ENCODE results near the gene CIT.
A peak's percentile ranks its signal among the peaks of the same experiment; 100 is the strongest.

CIT gene

GRCh38 chr12:119674560-119674959 lies 202.6 kb downstream of the CIT start:
- DNase-seq (ENCODE audit: insufficient read length, low spot score) (no peak), FAIRE-seq (no peak)
- TF ChIP-seq POU2F2 (IDR thresholded peaks at IDR 0.05; ENCODE audit: low read depth, low read length) (no peak), PAX5 (IDR thresholded peaks at IDR 0.05; ENCODE audit: insufficient read depth, low read length, severe bottlenecking) (no peak), POLR2AphosphoS5 (IDR thresholded peaks at IDR 0.05; ENCODE audit: low read depth, low read length) (no peak), TAF1 (IDR thresholded peaks at IDR 0.05; ENCODE audit: low read depth, low read length) (no peak), POLR2A (IDR thresholded peaks at IDR 0.05; ENCODE audit: low read depth, low read length) (no peak), SPI1 (IDR thresholded peaks at IDR 0.05; ENCODE audit: low read depth, low read length) (no peak)

- no peak for DNase-seq (ENCODE audit: insufficient read length, low spot score)
- TF ChIP-seq POU2F2 (IDR thresholded peaks at IDR 0.05; ENCODE audit: low read depth, low read length) (no peak), SPI1 (IDR thresholded peaks at IDR 0.05; ENCODE audit: low read depth, low read length) (no peak)
- FAIRE-seq: no peak
Measured at GRCh38 chr12:119673634-119674033, 203.5 kb downstream of the CIT start.

GRCh38 chr12:119672194-119672593 lies 204.9 kb downstream of the CIT start:
- TF ChIP-seq SPI1 (IDR thresholded peaks at IDR 0.05; ENCODE audit: low read depth, low read length) (no peak), POU2F2 (IDR thresholded peaks at IDR 0.05; ENCODE audit: low read depth, low read length) (no peak), POLR2A (IDR thresholded peaks at IDR 0.05; ENCODE audit: low read depth, low read length) (no peak), POLR2AphosphoS5 (IDR thresholded peaks at IDR 0.05; ENCODE audit: low read depth, low read length) (no peak), TAF1 (IDR thresholded peaks at IDR 0.05; ENCODE audit: low read depth, low read length) (no peak), PAX5 (IDR thresholded peaks at IDR 0.05; ENCODE audit: insufficient read depth, low read length, severe bottlenecking) (no peak)
- DNase-seq (ENCODE audit: insufficient read length, low spot score) (no peak), FAIRE-seq (no peak)

GRCh38 chr12:119671070-119671469 lies 206.1 kb downstream of the CIT start:
- DNase-seq (ENCODE audit: insufficient read length, low spot score): no peak
- TF ChIP-seq PAX5 (IDR thresholded peaks at IDR 0.05; ENCODE audit: insufficient read depth, low read length, severe bottlenecking) (no peak), POLR2A (IDR thresholded peaks at IDR 0.05; ENCODE audit: low read depth, low read length) (no peak), SPI1 (IDR thresholded peaks at IDR 0.05; ENCODE audit: low read depth, low read length) (no peak), POLR2AphosphoS5 (IDR thresholded peaks at IDR 0.05; ENCODE audit: low read depth, low read length) (no peak), TAF1 (IDR thresholded peaks at IDR 0.05; ENCODE audit: low read depth, low read length) (no peak), POU2F2 (IDR thresholded peaks at IDR 0.05; ENCODE audit: low read depth, low read length) (no peak)
- FAIRE-seq: no peak

- DNase-seq (ENCODE audit: insufficient read length, low spot score) (no peak), FAIRE-seq (no peak)
- no peak for TF ChIP-seq TAF1 (IDR thresholded peaks at IDR 0.05; ENCODE audit: low read depth, low read length)
Measured at GRCh38 chr12:119669744-119670472, 207.2 kb downstream of the CIT start.

- DNase-seq (ENCODE audit: insufficient read length, low spot score) (no peak), FAIRE-seq (no peak)
- TF ChIP-seq POLR2A (IDR thresholded peaks at IDR 0.05; ENCODE audit: low read depth, low read length): no peak
- no peak for TF ChIP-seq SPI1 (IDR thresholded peaks at IDR 0.05; ENCODE audit: low read depth, low read length)
- no peak for TF ChIP-seq TAF1 (IDR thresholded peaks at IDR 0.05; ENCODE audit: low read depth, low read length)
- TF ChIP-seq POU2F2 (IDR thresholded peaks at IDR 0.05; ENCODE audit: low read depth, low read length): no peak
- no peak for TF ChIP-seq PAX5 (IDR thresholded peaks at IDR 0.05; ENCODE audit: insufficient read depth, low read length, severe bottlenecking)
- no peak for TF ChIP-seq POLR2AphosphoS5 (IDR thresholded peaks at IDR 0.05; ENCODE audit: low read depth, low read length)
Measured at GRCh38 chr12:119668324-119668841, 208.7 kb downstream of the CIT start.

- TF ChIP-seq TAF1 (IDR thresholded peaks at IDR 0.05; ENCODE audit: low read depth, low read length): peak; percentile 79
- peak; percentile 81 for TF ChIP-seq POLR2A (IDR thresholded peaks at IDR 0.05; ENCODE audit: low read depth, low read length)
- TF ChIP-seq SPI1 (IDR thresholded peaks at IDR 0.05; ENCODE audit: low read depth, low read length): peak; percentile 58
- peak; percentile 87 for TF ChIP-seq POLR2AphosphoS5 (IDR thresholded peaks at IDR 0.05; ENCODE audit: low read depth, low read length)
- TF ChIP-seq PAX5 (IDR thresholded peaks at IDR 0.05; ENCODE audit: insufficient read depth, low read length, severe bottlenecking): peak; percentile 15
- TF ChIP-seq POU2F2 (IDR thresholded peaks at IDR 0.05; ENCODE audit: low read depth, low read length): peak; percentile 52; the same call in 1 of the 2 replicates
- FAIRE-seq: peak; percentile 97
- DNase-seq (ENCODE audit: insufficient read length, low spot score): peak; percentile 95
Measured at GRCh38 chr12:119667577-119668323, 209.4 kb downstream of the CIT start, which contains the start of gene PRKAB1. TSS of gene PRKAB1 (plus strand) at chr12:119668133. CDS start at chr12:119668245, 112 bp downstream.

GRCh38 chr12:119666900-119667576 lies 210.1 kb downstream of the CIT start:
- FAIRE-seq (peak; percentile 83), DNase-seq (ENCODE audit: insufficient read length, low spot score) (no peak)
- TF ChIP-seq TAF1 (IDR thresholded peaks at IDR 0.05; ENCODE audit: low read depth, low read length) (no peak), POLR2AphosphoS5 (IDR thresholded peaks at IDR 0.05; ENCODE audit: low read depth, low read length) (no peak), POLR2A (IDR thresholded peaks at IDR 0.05; ENCODE audit: low read depth, low read length) (no peak), PAX5 (IDR thresholded peaks at IDR 0.05; ENCODE audit: insufficient read depth, low read length, severe bottlenecking) (no peak), POU2F2 (IDR thresholded peaks at IDR 0.05; ENCODE audit: low read depth, low read length) (0 out of 2 replicates have a peak, but pooled peaks have one; percentile 12), SPI1 (IDR thresholded peaks at IDR 0.05; ENCODE audit: low read depth, low read length) (peak; percentile 67)

- TF ChIP-seq POLR2AphosphoS5 (IDR thresholded peaks at IDR 0.05; ENCODE audit: low read depth, low read length) (no peak), POLR2A (IDR thresholded peaks at IDR 0.05; ENCODE audit: low read depth, low read length) (peak; percentile 40; the same call in 1 of the 2 replicates), PAX5 (IDR thresholded peaks at IDR 0.05; ENCODE audit: insufficient read depth, low read length, severe bottlenecking) (no peak), TAF1 (IDR thresholded peaks at IDR 0.05; ENCODE audit: low read depth, low read length) (no peak), SPI1 (IDR thresholded peaks at IDR 0.05; ENCODE audit: low read depth, low read length) (peak; percentile 53), POU2F2 (IDR thresholded peaks at IDR 0.05; ENCODE audit: low read depth, low read length) (no peak)
- FAIRE-seq: no peak
- no peak for DNase-seq (ENCODE audit: insufficient read length, low spot score)
Measured at GRCh38 chr12:119666226-119666795, 210.8 kb downstream of the CIT start.

Data from GM12891 (cell line).